Gastrocnemius medialis (tissue), 4 donors: ENCODE measurements around the gene PKD2L1.
"Not testable (repeated sequence)": the region's sequence is repeated elsewhere in the genome, so short reads cannot be mapped to it uniquely, and the experiment has no call there.

Experiments used
- CTCF ChIP-seq, 5 experiments: fragments of 450-650 bp in 3 of 5; fragments of 200-600 bp in 2 of 5; sonication (generic) in 2 of 5; IDR thresholded peaks in 4 of 5; conservative IDR thresholded peaks in 1 of 5; 1 replicate in 4 of 5; 2 replicates in 1 of 5; pipeline ENCODE4 v1.5.1; 2016 to 2019; ENCODE audit warnings: antibody characterized with exemption in 5 of 5, mild to moderate bottlenecking in 3 of 5, moderate library complexity in 3 of 5
- POLR2A ChIP-seq, 2 donors: fragments of 450-650 bp; IDR thresholded peaks; one replicate each; pipeline ENCODE4 v1.6.1; 2017; ENCODE audit warnings: antibody characterized with exemption in 2 of 2, mild to moderate bottlenecking in 2 of 2, moderate library complexity in 2 of 2

DNA sequence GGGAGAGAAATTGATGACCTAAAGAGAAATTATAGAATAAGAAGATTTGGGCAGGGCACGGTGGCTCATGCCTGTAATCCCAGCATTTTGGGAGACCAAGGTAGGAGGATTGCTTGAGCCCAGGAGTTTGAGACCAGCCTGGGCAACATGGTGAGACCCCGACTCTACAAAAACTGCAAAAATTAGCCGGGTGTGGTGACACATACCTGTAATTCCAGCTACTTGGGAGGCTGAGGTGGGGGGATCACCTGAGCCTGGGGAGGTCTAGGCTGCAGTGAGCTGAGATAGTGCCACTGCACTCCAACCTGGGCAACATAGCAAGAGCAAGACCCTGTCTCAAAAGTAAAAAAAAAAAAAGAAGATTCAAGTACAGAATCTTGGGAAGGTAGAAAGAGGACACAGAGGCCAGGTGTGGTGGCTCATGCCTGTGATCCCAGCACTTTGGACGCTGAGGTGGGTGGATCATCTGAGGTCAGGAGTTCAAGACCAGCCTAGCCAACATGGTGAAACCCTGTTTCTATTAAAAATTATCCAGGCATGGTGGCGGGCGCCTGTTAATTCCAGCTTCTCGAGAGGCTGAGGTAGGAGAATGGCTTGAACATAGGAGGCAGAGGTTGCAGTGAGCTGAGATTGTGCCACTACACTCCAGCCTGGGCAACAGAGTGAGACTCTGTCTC lies 44.8 kb upstream of the PKD2L1 start:
- not testable (repeated sequence) for TF ChIP-seq CTCF (IDR thresholded peaks at IDR 0.05 in 4 of 5, conservative IDR thresholded peaks at IDR 0.05 in 1 of 5); POLR2A (IDR thresholded peaks at IDR 0.05)
